ENCODE measurements around the gene CHST12. TPM values are rescaled to one million over a fixed set of nuclear protein-coding genes. Genes with fewer than 3 reads are reported as not detected.

CHST12 gene
- total RNA-seq, 2 donors from 2014 or later: 8.7 to 8.8 TPM

DNA sequence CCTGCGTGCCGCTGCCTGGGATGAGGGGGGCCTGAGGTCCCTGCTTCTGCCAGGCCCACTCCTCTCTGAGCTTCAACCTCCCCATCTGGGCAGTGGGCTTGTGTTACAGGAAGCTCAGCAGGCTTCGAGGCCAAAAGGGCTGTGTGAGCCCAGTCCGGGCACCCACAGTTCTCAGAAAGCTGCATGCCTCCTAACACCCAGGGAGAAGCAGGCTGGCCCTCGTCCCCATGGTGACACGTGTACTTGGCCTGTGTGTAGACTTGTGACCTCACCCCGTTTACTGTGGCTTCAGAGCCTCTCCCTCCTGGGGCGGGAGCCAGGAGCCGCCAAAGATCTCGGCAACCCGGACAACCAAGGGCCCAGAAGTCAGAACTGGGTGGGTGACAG, 75.0 kb downstream of the CHST12 start:
- H3K36me3 ChIP-seq: no peaks in the 10 kb centered on the region
- H3K4me3 ChIP-seq: no peak overlapping the region
- TF ChIP-seq, protein P1, sequence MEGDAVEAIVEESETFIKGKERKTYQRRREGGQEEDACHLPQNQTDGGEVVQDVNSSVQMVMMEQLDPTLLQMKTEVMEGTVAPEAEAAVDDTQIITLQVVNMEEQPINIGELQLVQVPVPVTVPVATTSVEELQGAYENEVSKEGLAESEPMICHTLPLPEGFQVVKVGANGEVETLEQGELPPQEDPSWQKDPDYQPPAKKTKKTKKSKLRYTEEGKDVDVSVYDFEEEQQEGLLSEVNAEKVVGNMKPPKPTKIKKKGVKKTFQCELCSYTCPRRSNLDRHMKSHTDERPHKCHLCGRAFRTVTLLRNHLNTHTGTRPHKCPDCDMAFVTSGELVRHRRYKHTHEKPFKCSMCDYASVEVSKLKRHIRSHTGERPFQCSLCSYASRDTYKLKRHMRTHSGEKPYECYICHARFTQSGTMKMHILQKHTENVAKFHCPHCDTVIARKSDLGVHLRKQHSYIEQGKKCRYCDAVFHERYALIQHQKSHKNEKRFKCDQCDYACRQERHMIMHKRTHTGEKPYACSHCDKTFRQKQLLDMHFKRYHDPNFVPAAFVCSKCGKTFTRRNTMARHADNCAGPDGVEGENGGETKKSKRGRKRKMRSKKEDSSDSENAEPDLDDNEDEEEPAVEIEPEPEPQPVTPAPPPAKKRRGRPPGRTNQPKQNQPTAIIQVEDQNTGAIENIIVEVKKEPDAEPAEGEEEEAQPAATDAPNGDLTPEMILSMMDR (IDR thresholded peaks at IDR 0.05): no peak
- H3K9me3 ChIP-seq: no peaks in the 10 kb centered on the region
- no peak overlapping the region for H3K27ac ChIP-seq
- DNase-seq: peak; percentile 81
- intact Hi-C loops (cut with DNase I): no loop called here
- no peaks in the 10 kb centered on the region for H3K27me3 ChIP-seq
- peaks cover 13% of the 10 kb centered on the region for H3K4me1 ChIP-seq
- peak overlapping the region; percentile 42 to 51 for H3K9ac ChIP-seq (ENCODE audit: low read depth in 2 of 2, low read length in 2 of 2)

DNA sequence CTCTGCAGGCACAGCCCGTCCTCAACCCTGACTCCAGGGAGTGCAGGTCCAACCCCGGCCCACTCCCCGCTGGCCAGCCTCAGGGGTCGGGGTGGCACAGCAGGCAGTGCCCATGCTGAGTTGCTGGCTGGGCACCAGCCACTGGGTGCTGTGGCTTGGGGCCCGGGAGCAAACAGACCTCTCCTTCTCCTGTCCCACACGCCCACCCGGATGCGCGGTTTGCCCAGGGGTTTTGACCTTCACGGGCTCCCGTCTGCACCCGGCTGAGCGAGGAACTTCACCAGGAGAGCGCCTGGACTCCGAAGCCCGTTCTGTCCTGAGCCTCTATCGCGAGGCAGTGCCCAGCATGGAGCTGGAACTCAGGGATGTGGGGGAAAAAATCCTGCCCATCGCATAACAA, 75.4 kb downstream of the CHST12 start:
- H3K27ac ChIP-seq: no peak overlapping the region
- intact Hi-C loops (cut with DNase I): no loop called here
- no peak for DNase-seq
- H3K9me3 ChIP-seq: no peaks in the 10 kb centered on the region
- TF ChIP-seq, protein P1 (IDR thresholded peaks at IDR 0.05): no peak
- H3K9ac ChIP-seq (ENCODE audit: low read depth in 2 of 2, low read length in 2 of 2): peak overlapping the region; percentile 51 to 56
- H3K27me3 ChIP-seq: no peaks in the 10 kb centered on the region
- H3K36me3 ChIP-seq: no peaks in the 10 kb centered on the region
- no peak overlapping the region for H3K4me3 ChIP-seq
- H3K4me1 ChIP-seq: peaks cover 13% of the 10 kb centered on the region

DNA sequence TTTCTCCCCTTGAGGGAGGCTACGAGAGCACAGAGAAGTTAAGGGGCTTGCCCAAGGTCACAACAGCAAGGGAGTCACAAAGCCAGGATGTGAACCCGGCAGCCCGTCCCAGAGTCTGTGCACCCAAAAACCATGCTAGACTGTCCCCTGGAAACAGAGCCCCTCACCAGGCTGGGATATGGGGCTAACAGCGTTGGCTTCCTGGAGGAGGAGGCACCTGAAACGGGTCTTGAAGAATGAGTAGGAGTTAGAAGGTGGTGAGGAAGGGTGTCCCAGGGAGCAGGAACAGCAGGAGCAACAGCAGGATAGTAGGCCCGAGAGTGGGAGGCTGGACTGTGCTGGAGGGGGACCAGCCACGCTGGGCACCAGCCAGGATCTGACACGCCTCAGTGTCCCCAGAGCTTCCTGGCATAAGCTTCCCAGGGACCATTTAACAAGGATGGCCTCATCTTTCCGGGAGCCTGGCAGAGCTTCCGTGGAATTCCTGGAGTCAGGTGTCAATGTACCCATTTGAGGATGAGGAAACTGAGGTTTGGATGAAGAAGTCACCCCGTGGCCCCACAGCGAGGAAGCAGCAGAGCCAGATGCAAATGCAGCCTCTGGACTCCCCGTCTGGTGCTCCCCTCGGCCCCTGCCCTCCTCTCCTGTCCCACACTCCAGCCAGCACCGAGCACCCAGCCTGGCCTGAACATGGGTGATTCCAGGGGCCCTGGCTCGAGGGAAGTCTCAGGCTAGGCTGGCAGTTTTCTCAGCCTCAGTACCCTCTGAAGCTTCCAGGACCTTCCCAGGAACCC, 76.1 kb downstream of the CHST12 start:
- no peak for DNase-seq
- H3K9ac ChIP-seq (ENCODE audit: low read depth in 2 of 2, low read length in 2 of 2): peak overlapping the region in 1 of 2 donors; percentile 56
- no peak overlapping the region for H3K4me3 ChIP-seq
- peaks cover 13% of the 10 kb centered on the region for H3K4me1 ChIP-seq
- no peaks in the 10 kb centered on the region for H3K36me3 ChIP-seq
- TF ChIP-seq, protein P1 (IDR thresholded peaks at IDR 0.05): no peak
- intact Hi-C loops (cut with DNase I): no loop called here
- no peaks in the 10 kb centered on the region for H3K9me3 ChIP-seq
- H3K27me3 ChIP-seq: no peaks in the 10 kb centered on the region
- H3K27ac ChIP-seq: no peak overlapping the region

DNA sequence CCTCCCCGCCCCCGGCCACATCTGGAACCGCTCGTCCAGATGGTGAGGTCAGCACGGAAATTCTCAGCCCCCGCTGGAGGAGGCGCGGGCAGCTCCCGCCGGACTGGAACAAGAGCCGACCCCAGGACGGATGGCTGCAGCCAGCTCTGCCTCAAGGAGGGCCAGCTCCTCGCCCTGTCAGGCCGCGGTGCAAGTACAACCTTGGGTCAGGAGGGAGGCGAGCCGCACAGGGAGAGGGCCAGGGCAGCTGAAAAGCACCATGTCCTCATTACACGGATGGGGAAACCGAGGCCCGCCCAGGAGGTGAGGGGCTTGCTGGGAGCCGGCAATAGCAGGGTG, 76.6 kb downstream of the CHST12 start:
- H3K4me3 ChIP-seq: no peak overlapping the region
- no peaks in the 10 kb centered on the region for H3K36me3 ChIP-seq
- H3K4me1 ChIP-seq: peaks cover 13% of the 10 kb centered on the region
- no peaks in the 10 kb centered on the region for H3K9me3 ChIP-seq
- no peaks in the 10 kb centered on the region for H3K27me3 ChIP-seq
- TF ChIP-seq, protein P1 (IDR thresholded peaks at IDR 0.05): no peak
- no peak overlapping the region for H3K27ac ChIP-seq
- intact Hi-C loops (cut with DNase I): no loop called here
- H3K9ac ChIP-seq (ENCODE audit: low read depth in 2 of 2, low read length in 2 of 2): no peak overlapping the region
- DNase-seq: no peak

DNA sequence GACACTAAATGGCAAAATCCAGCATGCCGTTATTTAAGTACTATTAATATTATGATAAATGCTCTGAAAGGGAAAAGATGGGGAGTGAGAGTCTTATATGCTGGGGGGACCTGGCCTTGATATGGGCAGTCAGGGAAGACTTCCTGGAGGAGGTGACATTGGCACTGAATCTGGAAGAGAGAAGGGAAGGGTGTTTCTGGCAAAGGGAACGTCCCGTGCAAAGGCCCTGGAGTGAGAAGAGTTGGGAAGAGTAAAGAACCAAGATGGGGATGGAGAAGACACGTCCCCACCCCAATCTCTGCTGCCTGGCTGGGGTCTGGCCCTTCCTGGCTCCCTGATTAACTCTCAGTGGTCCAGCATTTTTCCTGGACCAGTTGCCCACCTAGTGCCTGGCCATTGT, 77.8 kb downstream of the CHST12 start:
- H3K36me3 ChIP-seq: no peaks in the 10 kb centered on the region
- peaks cover 13% of the 10 kb centered on the region for H3K4me1 ChIP-seq
- no peak overlapping the region for H3K9ac ChIP-seq (ENCODE audit: low read depth in 2 of 2, low read length in 2 of 2)
- no peak overlapping the region for H3K4me3 ChIP-seq
- intact Hi-C loops (cut with DNase I): no loop called here
- no peaks in the 10 kb centered on the region for H3K27me3 ChIP-seq
- no peak for DNase-seq
- no peak overlapping the region for H3K27ac ChIP-seq
- H3K9me3 ChIP-seq: no peaks in the 10 kb centered on the region
- TF ChIP-seq, protein P1 (IDR thresholded peaks at IDR 0.05): no peak

Data from colonic mucosa (tissue), 4 donors.